ENCODE data around the gene ADAM10. TPM values are rescaled to one million over a fixed set of nuclear protein-coding genes. Genes with fewer than 3 reads are reported as not detected.

The ADAM10 gene
- total RNA-seq, 1 experiment from 2014 or later = 159 TPM

- Histone ChIP-seq H2BK5ac (ENCODE audit: insufficient read length, low read length) (no peak overlapping the region), H4K5ac (ENCODE audit: insufficient read length, low read depth, low read length) (no peak overlapping the region), H2AFZ (ENCODE audit: low read length) (no peak overlapping the region), H3T11ph (ENCODE audit: low read length) (no peak overlapping the region), H3K18ac (ENCODE audit: insufficient read length, low read depth, low read length) (no peak overlapping the region), H3K9me3 (ENCODE audit: control insufficient read depth, low read depth, low read length) (no peaks in the 10 kb centered on the region), H3K23me2 (ENCODE audit: insufficient read length, low read depth, low read length, poor library complexity, severe bottlenecking) (no peaks in the 10 kb centered on the region), H2BK20ac (ENCODE audit: low read depth, low read length, poor library complexity, severe bottlenecking) (no peak overlapping the region), H2BK15ac (ENCODE audit: low read depth, low read length) (no peak overlapping the region), H3K56ac (ENCODE audit: insufficient read length, low read depth, low read length) (no peak overlapping the region), H3K79me2 (ENCODE audit: insufficient read depth, low read length) (peaks cover 18% of the 10 kb centered on the region; the same call in 1 of the 2 replicates), H3K79me1 (ENCODE audit: insufficient read depth, low read depth, low read length, poor library complexity, severe bottlenecking) (peaks cover 5% of the 10 kb centered on the region), H3K9ac (ENCODE audit: extremely low read depth, insufficient read length, low read length) (no peak overlapping the region), H3K14ac (ENCODE audit: insufficient read depth, low read length) (no peak overlapping the region), H4K8ac (replicated peaks; ENCODE audit: insufficient read length, low read depth, low read length) (no peak overlapping the region), H3K27me3 (ENCODE audit: insufficient read depth, low read length) (no peaks in the 10 kb centered on the region), H3K4ac (ENCODE audit: low read depth, low read length) (no peak overlapping the region), H4K20me1 (ENCODE audit: control insufficient read depth, insufficient read depth, insufficient read length) (no peaks in the 10 kb centered on the region), H3K4me2 (ENCODE audit: insufficient read depth, insufficient read length, low read length) (no peak overlapping the region), H2BK120ac (ENCODE audit: low read depth, low read length, poor library complexity, severe bottlenecking) (no peak overlapping the region), H2AK5ac (ENCODE audit: insufficient read length, low read length) (no peak overlapping the region), H2BK12ac (ENCODE audit: insufficient read length, low read depth, low read length) (no peak overlapping the region), H4K91ac (ENCODE audit: insufficient read length, low read depth, low read length) (no peak overlapping the region), H3K4me1 (ENCODE audit: insufficient read depth, low read length) (no peaks in the 10 kb centered on the region; the same call in 1 of the 2 replicates), H3K23ac (ENCODE audit: insufficient read length, low read depth, low read length) (no peak overlapping the region), H3K27ac (ENCODE audit: insufficient read length, low read depth, low read length) (no peak overlapping the region)
- Mint-ChIP-seq H3K36me3 (ENCODE audit: insufficient read depth in 1 of 3, low read depth in 3 of 3) (peaks cover 24 to 36% (median 30%) of the 10 kb centered on the region in 3 experiments), H3K4me3 (no peak overlapping the region), H3K9me3 (peaks cover 9 to 13% of the 10 kb centered on the region in 2 experiments), H3K4me1 (peaks cover 36 to 39% of the 10 kb centered on the region in 2 experiments), H3K27me3 (ENCODE audit: low read depth) (no peaks in the 10 kb centered on the region), H3K27ac (peak overlapping the region; percentile 60 to 88 (median 87); a peak in 4 of 7 replicates)
- no CpG with 5 or more reads among the region's 6 CpGs for WGBS (ENCODE audit: extremely low coverage, insufficient read length, low lambda C conversion rate)
- no peak for DNase-seq
- TF ChIP-seq, protein P1, sequence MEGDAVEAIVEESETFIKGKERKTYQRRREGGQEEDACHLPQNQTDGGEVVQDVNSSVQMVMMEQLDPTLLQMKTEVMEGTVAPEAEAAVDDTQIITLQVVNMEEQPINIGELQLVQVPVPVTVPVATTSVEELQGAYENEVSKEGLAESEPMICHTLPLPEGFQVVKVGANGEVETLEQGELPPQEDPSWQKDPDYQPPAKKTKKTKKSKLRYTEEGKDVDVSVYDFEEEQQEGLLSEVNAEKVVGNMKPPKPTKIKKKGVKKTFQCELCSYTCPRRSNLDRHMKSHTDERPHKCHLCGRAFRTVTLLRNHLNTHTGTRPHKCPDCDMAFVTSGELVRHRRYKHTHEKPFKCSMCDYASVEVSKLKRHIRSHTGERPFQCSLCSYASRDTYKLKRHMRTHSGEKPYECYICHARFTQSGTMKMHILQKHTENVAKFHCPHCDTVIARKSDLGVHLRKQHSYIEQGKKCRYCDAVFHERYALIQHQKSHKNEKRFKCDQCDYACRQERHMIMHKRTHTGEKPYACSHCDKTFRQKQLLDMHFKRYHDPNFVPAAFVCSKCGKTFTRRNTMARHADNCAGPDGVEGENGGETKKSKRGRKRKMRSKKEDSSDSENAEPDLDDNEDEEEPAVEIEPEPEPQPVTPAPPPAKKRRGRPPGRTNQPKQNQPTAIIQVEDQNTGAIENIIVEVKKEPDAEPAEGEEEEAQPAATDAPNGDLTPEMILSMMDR (conservative IDR thresholded peaks at IDR 0.05) = no peak
Measured at GRCh38 chr15:58696738-58697137, 52.8 kb downstream of the ADAM10 start.

Data from H9 (cell line).